ENCODE results near the gene SSC5D.

The SSC5D gene

DNA sequence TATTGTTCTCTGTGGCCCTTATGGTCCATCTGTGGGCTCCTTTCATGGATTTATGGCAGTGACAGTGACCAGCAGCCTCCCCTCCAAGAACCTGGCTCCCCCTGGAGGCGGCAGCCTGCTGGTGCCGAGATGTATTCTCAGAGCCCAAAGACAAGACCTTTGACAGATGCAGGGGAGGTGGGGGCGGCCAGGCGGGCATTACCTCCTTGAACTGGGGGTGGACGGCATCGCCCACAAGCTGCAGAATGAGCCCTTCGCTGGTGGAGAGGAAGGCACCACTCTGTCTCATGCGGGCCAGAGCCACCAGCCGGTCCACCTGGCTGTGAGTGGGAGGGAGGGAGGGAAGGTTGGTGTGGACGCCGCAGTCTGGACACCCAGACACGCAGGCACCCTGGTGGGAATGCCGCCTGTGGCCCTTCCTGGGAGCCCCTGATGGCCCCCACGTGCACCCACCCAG, 33.4 kb upstream of the SSC5D start:
- H3K27me3 ChIP-seq (replicated peaks in 2 of 5; ENCODE audit: control insufficient read depth in 4 of 5, insufficient read depth in 5 of 5, low read length in 4 of 5): peaks cover 0 to 30% (median 11%) of the 10 kb centered on the region in 5 experiments
- CTCF ChIA-PET: interaction anchor here (1.9 kb wide), 1 partner anchor 314 kb away, joined by 10 read pairs; no protein-coding TSS in a partner anchor
- no peak overlapping the region for H3K4me3 ChIP-seq (ENCODE audit: control insufficient read depth in 1 of 7, extremely low read depth in 1 of 7, insufficient read depth in 4 of 7, low read depth in 2 of 7, low read length in 6 of 7)
- POLR2A ChIA-PET: no interaction called here
- peaks cover 0 to 18% (median 11%) of the 10 kb centered on the region in 4 experiments for H3K4me1 ChIP-seq (ENCODE audit: control extremely low read depth in 1 of 4, control insufficient read depth in 4 of 4, insufficient read depth in 4 of 4, low read length in 3 of 4)
- no peaks in the 10 kb centered on the region for H3K9me3 ChIP-seq (ENCODE audit: control extremely low read depth in 1 of 5, control insufficient read depth in 4 of 5, insufficient read depth in 2 of 5, low read depth in 1 of 5, low read length in 4 of 5)
- no peak overlapping the region for H3K27ac ChIP-seq (ENCODE audit: insufficient read depth in 1 of 2, low read depth in 1 of 2, low read length in 2 of 2, poor library complexity in 1 of 2, severe bottlenecking in 2 of 2)
- H3K36me3 ChIP-seq (ENCODE audit: control insufficient read depth in 4 of 4, insufficient read depth in 4 of 4, low read length in 3 of 4): peaks cover 0 to 17% (median 10%) of the 10 kb centered on the region in 4 experiments
- 83% methylated on average over 12 of the region's 14 CpGs for WGBS (ENCODE audit: insufficient coverage)
- DNase-seq: peak in 2 of 3 donors; percentile 61 to 68

DNA sequence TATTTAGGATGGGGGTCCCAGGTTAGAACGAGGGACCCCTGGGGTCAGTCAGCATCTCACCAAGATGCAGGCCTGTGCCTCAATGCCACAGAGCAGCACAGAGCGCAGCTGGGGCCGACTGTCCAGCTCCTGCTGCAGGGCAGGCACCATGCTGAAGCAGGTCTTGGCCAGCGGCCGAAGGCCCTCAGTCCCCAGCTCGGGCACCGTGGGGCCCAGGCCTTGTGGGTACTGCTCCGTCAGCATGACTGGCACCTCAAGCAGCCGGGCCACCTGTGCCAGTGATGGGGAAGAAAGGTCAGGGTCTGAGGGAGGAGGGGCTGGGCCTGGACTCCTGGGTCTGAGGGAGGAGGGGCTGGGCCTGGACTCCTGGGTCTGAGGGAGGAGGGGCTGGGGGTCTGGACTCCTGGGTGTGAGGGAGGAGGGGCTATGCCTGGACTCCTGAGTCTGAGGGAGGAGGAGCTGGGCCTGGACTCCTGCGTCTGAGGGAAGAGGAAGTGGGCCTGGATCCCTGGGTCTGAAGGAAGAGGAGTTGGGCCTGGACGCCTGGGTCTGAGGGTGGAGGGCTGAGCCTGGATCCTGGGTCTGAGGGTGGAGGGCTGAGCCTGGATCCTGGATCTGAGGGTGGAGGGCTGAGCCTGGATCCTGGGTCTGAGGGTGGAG, 32.5 kb upstream of the SSC5D start:
- peaks cover 0 to 23% (median 18%) of the 10 kb centered on the region in 4 experiments for H3K4me1 ChIP-seq (ENCODE audit: control extremely low read depth in 1 of 4, control insufficient read depth in 4 of 4, insufficient read depth in 4 of 4, low read length in 3 of 4)
- no peaks in the 10 kb centered on the region for H3K9me3 ChIP-seq (ENCODE audit: control extremely low read depth in 1 of 5, control insufficient read depth in 4 of 5, insufficient read depth in 2 of 5, low read depth in 1 of 5, low read length in 4 of 5)
- ChIA-PET POLR2A (no interaction called here), CTCF (no interaction called here)
- DNase-seq: no peak
- H3K36me3 ChIP-seq (ENCODE audit: control insufficient read depth in 4 of 4, insufficient read depth in 4 of 4, low read length in 3 of 4): peaks cover 0 to 17% (median 10%) of the 10 kb centered on the region in 4 experiments
- H3K4me3 ChIP-seq (ENCODE audit: control insufficient read depth in 1 of 7, extremely low read depth in 1 of 7, insufficient read depth in 4 of 7, low read depth in 2 of 7, low read length in 6 of 7): no peak overlapping the region
- H3K27me3 ChIP-seq (replicated peaks in 2 of 5; ENCODE audit: control insufficient read depth in 4 of 5, insufficient read depth in 5 of 5, low read length in 4 of 5): peaks cover 0 to 22% (median 7%) of the 10 kb centered on the region in 5 experiments
- H3K27ac ChIP-seq (ENCODE audit: insufficient read depth in 1 of 2, low read depth in 1 of 2, low read length in 2 of 2, poor library complexity in 1 of 2, severe bottlenecking in 2 of 2): no peak overlapping the region
- WGBS (ENCODE audit: insufficient coverage): 94% methylated on average over 8 of the region's 11 CpGs

DNA sequence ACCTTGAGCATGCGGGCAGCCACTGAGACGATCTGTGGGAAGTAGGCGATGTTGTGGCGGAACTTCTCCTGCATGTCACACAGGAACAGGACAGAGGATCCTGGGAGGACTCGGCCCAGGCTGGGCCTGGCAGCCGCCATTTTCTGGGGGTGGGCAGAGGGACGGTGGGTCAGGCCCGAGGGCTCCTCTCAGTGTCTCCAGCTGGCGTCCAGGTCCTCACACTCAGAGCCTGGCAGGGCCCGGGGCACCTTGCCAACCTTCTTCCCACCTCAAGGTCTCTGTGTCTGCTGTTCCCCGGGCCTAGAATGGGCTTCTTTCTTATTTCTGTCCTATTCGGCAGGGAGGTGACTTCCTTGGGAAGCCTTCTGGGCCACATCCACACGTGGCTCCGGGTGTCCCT, 31.9 kb upstream of the SSC5D start:
- CTCF ChIA-PET: no interaction called here
- no peak for DNase-seq
- POLR2A ChIA-PET: no interaction called here
- WGBS (ENCODE audit: insufficient coverage): 97% methylated on average over 14 of the region's 14 CpGs
- Histone ChIP-seq H3K4me1 (ENCODE audit: control extremely low read depth in 1 of 4, control insufficient read depth in 4 of 4, insufficient read depth in 4 of 4, low read length in 3 of 4) (peaks cover 0 to 26% (median 22%) of the 10 kb centered on the region in 4 experiments), H3K27ac (ENCODE audit: insufficient read depth in 1 of 2, low read depth in 1 of 2, low read length in 2 of 2, poor library complexity in 1 of 2, severe bottlenecking in 2 of 2) (no peak overlapping the region), H3K9me3 (ENCODE audit: control extremely low read depth in 1 of 5, control insufficient read depth in 4 of 5, insufficient read depth in 2 of 5, low read depth in 1 of 5, low read length in 4 of 5) (no peaks in the 10 kb centered on the region), H3K27me3 (replicated peaks in 2 of 5; ENCODE audit: control insufficient read depth in 4 of 5, insufficient read depth in 5 of 5, low read length in 4 of 5) (peaks cover 0 to 17% (median 7%) of the 10 kb centered on the region in 5 experiments), H3K4me3 (ENCODE audit: control insufficient read depth in 1 of 7, extremely low read depth in 1 of 7, insufficient read depth in 4 of 7, low read depth in 2 of 7, low read length in 6 of 7) (no peak overlapping the region), H3K36me3 (ENCODE audit: control insufficient read depth in 4 of 4, insufficient read depth in 4 of 4, low read length in 3 of 4) (peaks cover 0 to 17% (median 10%) of the 10 kb centered on the region in 4 experiments)

DNA sequence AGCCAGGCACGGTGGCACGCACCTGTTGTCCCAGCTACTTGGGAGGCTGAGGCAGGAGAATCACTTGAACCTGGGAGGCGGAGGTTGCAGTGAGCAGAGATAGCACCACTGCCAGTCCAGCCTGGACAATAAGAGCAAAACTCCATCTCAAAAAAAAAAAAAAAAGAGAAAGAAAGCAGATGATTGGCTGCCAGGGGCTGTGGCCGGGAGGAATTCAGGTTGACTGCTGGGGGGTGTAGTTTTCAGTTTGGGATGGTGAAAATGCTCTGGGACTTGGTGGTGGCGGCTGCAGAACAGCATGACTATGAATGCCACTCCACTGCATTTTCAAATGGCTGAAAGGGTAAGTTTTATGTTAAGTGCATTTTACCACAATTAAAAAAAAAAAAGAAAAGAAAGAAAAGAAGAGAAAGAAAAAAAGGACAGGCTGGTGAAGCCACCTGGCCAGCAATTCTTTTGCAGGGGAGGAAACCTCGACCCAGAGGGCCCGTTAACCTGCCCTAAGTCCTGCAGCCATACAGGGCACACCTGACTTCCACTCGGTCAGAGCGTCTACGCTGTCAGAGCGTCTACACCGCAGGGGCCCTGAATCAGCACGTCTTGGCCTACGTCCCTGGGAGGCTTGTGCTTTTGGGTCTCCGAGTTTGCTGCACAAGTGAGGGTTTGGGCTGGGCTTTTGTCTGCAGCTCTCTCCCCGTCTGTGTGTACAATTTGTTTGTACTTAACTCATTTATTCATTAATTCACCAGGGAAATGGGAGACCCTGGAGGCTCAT, 30.4 kb upstream of the SSC5D start:
- 95% methylated on average over 13 of the region's 16 CpGs for WGBS (ENCODE audit: insufficient coverage)
- CTCF ChIA-PET: interaction anchor here (1.0 to 1.3 kb wide), 2 partner anchors 11 to 46 kb away, joined by 3 to 4 read pairs; no protein-coding TSS in a partner anchor

DNA sequence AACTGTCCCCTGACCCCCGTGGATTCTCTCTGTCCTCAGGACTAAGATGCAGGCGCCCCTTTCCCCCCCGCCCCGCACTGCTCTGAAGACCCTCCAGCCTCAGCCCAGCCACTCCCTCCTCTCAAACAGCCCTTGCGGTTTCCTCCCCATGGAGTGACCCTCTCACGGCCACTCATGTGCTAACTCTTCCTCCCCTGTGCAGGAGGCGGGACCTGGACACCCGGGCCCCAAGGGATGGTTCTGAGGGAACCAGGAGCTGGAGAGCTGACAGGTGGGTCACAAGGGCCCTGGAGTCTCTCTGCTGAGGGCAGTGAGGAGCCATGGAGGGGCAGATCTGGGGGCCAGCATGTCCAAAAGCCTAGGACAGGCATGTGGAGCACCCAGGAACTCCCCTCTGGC, 28.7 kb upstream of the SSC5D start:
- CTCF ChIA-PET: interaction anchor here (0.6 to 1.4 kb wide), 5 partner anchors 8 to 319 kb away, joined by 3 to 4 read pairs (median 4); no protein-coding TSS in a partner anchor
- H3K27me3 ChIP-seq (replicated peaks in 2 of 5; ENCODE audit: control insufficient read depth in 4 of 5, insufficient read depth in 5 of 5, low read length in 4 of 5): no peaks in the 10 kb centered on the region
- WGBS (ENCODE audit: insufficient coverage): 95% methylated on average over 5 of the region's 8 CpGs
- H3K4me1 ChIP-seq (ENCODE audit: control extremely low read depth in 1 of 4, control insufficient read depth in 4 of 4, insufficient read depth in 4 of 4, low read length in 3 of 4): peaks cover 0 to 24% (median 17%) of the 10 kb centered on the region in 4 experiments
- POLR2A ChIA-PET: no interaction called here
- H3K4me3 ChIP-seq (ENCODE audit: control insufficient read depth in 1 of 7, extremely low read depth in 1 of 7, insufficient read depth in 4 of 7, low read depth in 2 of 7, low read length in 6 of 7): no peak overlapping the region
- H3K27ac ChIP-seq (ENCODE audit: insufficient read depth in 1 of 2, low read depth in 1 of 2, low read length in 2 of 2, poor library complexity in 1 of 2, severe bottlenecking in 2 of 2): no peak overlapping the region
- DNase-seq: no peak
- peaks cover 0 to 13% (median 7%) of the 10 kb centered on the region in 4 experiments for H3K36me3 ChIP-seq (ENCODE audit: control insufficient read depth in 4 of 4, insufficient read depth in 4 of 4, low read length in 3 of 4)
- H3K9me3 ChIP-seq (ENCODE audit: control extremely low read depth in 1 of 5, control insufficient read depth in 4 of 5, insufficient read depth in 2 of 5, low read depth in 1 of 5, low read length in 4 of 5): no peaks in the 10 kb centered on the region

More for the DNA sequence above, 30.4 kb upstream of the SSC5D start:
- Histone ChIP-seq H3K4me3 (ENCODE audit: control insufficient read depth in 1 of 7, extremely low read depth in 1 of 7, insufficient read depth in 4 of 7, low read depth in 2 of 7, low read length in 6 of 7) (no peak overlapping the region), H3K27ac (ENCODE audit: insufficient read depth in 1 of 2, low read depth in 1 of 2, low read length in 2 of 2, poor library complexity in 1 of 2, severe bottlenecking in 2 of 2) (no peak overlapping the region), H3K4me1 (ENCODE audit: control extremely low read depth in 1 of 4, control insufficient read depth in 4 of 4, insufficient read depth in 4 of 4, low read length in 3 of 4) (peaks cover 0 to 24% (median 17%) of the 10 kb centered on the region in 4 experiments), H3K36me3 (ENCODE audit: control insufficient read depth in 4 of 4, insufficient read depth in 4 of 4, low read length in 3 of 4) (peaks cover 0 to 17% (median 10%) of the 10 kb centered on the region in 4 experiments), H3K27me3 (replicated peaks in 2 of 5; ENCODE audit: control insufficient read depth in 4 of 5, insufficient read depth in 5 of 5, low read length in 4 of 5) (peaks cover 0 to 3% (median 0%) of the 10 kb centered on the region in 5 experiments), H3K9me3 (ENCODE audit: control extremely low read depth in 1 of 5, control insufficient read depth in 4 of 5, insufficient read depth in 2 of 5, low read depth in 1 of 5, low read length in 4 of 5) (no peaks in the 10 kb centered on the region)
- no peak for DNase-seq
- POLR2A ChIA-PET: no interaction called here

DNA sequence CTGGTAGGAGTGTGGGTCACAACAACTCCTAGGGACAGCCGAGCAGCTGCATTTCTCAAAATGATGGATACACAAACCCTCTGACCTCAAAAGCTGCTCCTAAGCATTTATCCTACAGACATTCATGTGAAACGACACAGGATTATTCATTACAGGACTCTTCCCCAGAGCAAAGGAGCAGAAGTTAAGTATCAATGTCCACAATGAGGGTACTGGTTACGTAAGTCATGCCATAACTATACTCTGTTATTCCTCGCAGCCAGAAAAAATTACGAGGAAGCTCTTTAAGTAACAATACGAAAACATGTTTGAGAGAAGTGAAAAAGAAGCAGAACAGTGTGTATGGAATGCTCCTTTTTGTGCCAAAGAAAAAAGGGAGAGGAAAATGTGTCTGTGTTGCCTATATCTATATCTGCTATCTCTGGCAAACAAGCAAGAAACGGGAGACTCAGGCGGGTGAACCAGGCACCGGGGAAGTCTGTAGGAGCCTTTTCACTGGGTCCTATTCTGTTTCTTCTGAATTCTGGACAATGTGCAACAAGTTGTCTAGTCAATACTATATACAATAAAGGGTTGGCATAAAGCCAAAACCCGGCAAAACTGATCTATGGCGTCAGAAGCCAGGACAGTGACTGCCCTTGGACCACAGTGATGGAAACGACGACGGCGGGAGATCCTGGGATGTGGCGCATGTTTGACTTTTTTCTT, 28.1 kb upstream of the SSC5D start:
- DNase-seq: no peak

More for the DNA sequence above, 28.1 kb upstream of the SSC5D start:
- Histone ChIP-seq H3K4me1 (ENCODE audit: control extremely low read depth in 1 of 4, control insufficient read depth in 4 of 4, insufficient read depth in 4 of 4, low read length in 3 of 4) (peaks cover 0 to 24% (median 17%) of the 10 kb centered on the region in 4 experiments), H3K27me3 (replicated peaks in 2 of 5; ENCODE audit: control insufficient read depth in 4 of 5, insufficient read depth in 5 of 5, low read length in 4 of 5) (no peaks in the 10 kb centered on the region), H3K9me3 (ENCODE audit: control extremely low read depth in 1 of 5, control insufficient read depth in 4 of 5, insufficient read depth in 2 of 5, low read depth in 1 of 5, low read length in 4 of 5) (no peaks in the 10 kb centered on the region), H3K36me3 (ENCODE audit: control insufficient read depth in 4 of 4, insufficient read depth in 4 of 4, low read length in 3 of 4) (peaks cover 0 to 13% (median 7%) of the 10 kb centered on the region in 4 experiments), H3K4me3 (ENCODE audit: control insufficient read depth in 1 of 7, extremely low read depth in 1 of 7, insufficient read depth in 4 of 7, low read depth in 2 of 7, low read length in 6 of 7) (no peak overlapping the region), H3K27ac (ENCODE audit: insufficient read depth in 1 of 2, low read depth in 1 of 2, low read length in 2 of 2, poor library complexity in 1 of 2, severe bottlenecking in 2 of 2) (peak overlapping the region in 1 of 2 experiments; percentile 91)
- ChIA-PET POLR2A (interaction anchor here (0.5 to 0.6 kb wide), 2 partner anchors 244 to 528 kb away, joined by 3 to 4 read pairs; no protein-coding TSS in a partner anchor), CTCF (interaction anchor here (0.6 to 1.4 kb wide), 5 partner anchors 7 to 319 kb away, joined by 3 to 4 read pairs (median 4); no protein-coding TSS in a partner anchor)
- 85% methylated on average over 15 of the region's 16 CpGs for WGBS (ENCODE audit: insufficient coverage)
